ENCODE data around the gene UBN1.

The UBN1 gene

DNA sequence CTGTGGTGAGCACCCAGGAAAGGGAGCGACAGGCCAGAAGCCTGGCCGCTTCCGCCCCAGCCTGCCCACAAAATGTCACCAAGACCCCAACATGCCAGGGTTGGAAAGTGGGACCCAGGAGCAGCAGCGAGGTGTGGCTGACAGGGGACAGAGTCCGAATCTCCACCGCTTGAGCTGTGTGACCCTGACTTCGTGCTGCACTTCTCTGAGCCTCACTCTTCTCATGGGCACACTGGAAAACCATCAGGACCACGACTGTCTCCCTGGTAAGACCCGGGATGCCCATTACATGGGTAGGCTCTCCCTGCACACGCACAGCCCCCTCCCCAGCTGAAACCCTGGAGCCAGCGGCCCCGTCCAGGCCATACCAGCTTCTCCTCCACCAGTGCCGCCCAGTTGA is 54.8 kb downstream of the UBN1 start:
- FAIRE-seq, result no peak
- no peak for DNase-seq (ENCODE audit: low spot score)

DNA sequence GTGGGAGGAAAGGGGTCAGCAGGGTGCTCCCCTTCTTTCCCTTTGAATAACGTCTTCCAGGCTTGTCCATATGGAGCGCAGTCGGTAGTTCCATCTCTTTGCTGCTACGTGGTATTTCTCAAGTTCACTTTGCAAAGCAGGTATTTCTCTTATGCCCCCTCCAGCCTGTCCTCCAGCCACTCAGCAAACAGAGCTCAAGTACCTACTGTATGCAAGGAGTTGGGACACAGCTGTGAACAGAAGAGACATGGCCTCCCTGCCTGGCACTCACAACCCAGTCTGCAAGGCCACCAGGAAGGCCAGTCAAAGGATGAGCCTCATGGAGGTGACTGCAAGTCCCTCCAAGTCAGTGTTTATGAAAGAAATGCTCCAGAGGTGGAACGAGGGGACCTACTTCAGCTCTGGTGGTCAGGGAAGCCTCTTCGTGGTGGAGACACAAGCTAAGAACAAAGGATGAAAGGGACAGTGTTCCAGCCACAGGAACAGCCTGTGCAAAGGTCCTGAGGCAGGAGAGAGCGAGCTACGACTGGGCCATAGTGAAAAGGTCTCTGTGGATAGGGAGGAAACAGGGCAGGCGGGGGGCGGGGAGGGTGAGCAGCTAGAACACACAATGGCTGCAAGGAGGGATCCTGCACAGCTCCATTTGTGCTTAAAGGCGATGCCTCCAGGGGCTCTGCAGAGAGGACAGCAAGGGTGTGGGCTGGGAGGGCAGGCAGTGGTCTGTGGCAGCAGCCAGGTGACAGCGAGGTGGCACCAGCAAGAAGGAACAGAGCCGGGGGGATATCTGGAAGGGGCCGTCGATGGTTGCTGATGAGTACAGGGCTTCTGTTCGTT is 57.0 kb downstream of the UBN1 start:
- no peak for FAIRE-seq
- DNase-seq (ENCODE audit: low spot score), result no peak

- DNase-seq (ENCODE audit: low spot score) (no peak), FAIRE-seq (no peak)
These were observed 57.8 kb downstream of the UBN1 start for GRCh38 chr16:4904942-4905615.

DNA sequence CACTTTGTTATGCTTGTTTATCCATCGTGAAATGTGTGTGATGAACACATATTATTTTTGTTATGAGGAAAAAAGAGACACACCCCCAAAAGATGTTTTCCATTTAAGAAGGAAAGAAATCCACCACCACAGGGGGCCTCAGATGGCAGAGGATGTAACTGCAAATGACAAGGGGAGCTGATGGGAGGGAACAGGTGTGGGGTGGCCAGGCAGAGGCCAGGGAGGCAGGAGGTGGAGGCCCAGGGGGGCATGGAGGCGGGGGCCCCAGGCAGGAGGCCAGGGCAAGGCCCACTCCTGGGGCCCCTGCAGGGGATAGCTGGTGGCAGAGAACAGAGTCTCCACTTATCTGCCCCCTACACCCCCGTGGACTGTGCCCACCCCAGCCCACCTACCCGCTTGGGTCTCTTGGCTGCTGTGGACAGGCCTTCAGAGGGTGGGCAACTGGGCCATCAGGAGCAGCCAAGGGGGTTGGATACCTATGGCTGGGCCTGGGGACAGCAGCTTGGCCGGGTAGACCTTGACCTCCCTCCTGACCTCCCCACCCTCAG is 61.6 kb downstream of the UBN1 start:
- no peak for FAIRE-seq
- no peak for DNase-seq (ENCODE audit: low spot score)

DNA sequence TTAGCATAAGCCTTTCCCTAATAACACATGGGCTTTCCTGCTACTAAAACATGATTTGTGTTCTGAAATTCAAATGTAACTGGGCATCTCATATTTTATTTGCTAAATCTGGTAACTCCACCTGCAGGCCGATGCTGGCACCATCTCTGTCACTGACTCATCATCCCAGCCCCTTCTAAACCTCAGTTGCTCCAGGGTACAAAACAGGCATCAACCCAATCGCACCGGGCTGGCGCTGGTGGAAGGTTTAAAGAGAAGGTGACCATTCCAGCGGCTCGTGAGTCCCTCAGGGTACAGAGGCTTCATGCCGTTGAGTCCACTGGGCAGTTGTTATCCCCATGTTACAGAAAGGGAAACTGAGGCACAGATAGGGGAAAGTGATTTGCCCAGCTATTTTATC is 62.5 kb downstream of the UBN1 start:
- FAIRE-seq (no peak), DNase-seq (ENCODE audit: low spot score) (no peak)

DNA sequence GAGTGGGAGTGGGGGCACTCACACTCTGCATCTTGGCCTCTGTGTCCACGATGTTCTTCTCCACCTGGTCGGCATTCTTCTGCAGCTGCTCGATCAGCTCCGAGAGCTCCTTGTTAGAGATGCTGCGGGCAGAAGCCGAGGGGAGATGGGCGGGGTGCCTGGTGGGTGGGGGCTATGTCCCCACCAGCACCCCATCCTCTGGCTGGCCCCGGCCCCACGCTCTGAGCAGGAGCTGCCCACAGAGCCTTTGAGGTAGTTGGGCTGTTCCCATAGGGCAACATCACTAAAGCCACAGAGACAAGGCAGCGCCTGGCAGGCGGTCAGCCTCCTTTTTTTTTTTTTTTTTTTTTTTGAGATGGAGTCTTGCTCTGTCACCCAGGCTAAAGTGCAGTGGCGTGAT is 63.5 kb downstream of the UBN1 start:
- DNase-seq (ENCODE audit: low spot score), result no peak
- FAIRE-seq, result no peak

- DNase-seq (ENCODE audit: low spot score) (no peak), FAIRE-seq (no peak)
These were observed 64.7 kb downstream of the UBN1 start for GRCh38 chr16:4911970-4912386.

DNA sequence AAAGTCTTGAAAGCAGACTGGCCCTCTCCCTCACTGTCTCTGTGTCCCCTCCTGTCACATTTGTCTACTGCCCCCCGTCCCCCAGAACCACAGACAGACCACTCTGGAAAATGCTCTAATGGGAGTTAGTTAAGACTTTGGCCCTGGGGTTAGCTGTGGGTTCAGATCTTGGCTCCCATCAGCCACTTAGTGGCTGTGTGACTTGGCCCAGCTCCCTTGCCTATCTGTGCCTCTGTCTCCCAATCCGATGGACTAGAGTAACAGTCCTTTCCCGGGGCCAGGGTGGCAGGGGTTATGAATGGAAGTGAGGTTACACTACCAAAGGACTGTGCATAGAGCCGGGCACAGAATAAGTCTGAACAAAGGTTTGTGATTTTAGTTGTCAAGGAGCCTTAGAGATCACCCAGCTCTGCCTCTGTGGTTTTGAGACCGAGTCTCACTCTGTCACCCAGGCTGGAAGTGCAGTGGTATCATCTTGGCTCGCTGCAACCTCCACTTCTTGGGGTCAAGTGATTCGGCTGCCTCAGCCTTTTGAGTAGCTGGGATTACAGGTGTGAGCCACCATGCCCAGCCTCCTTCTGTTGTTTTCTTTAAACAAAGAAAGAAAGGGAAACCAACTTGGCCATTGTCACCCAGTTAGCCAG is 66.0 kb downstream of the UBN1 start:
- no peak for FAIRE-seq

GRCh38 chr16:4913774-4914525 is 66.7 kb downstream of the UBN1 start:
- FAIRE-seq (no peak), DNase-seq (ENCODE audit: low spot score) (no peak)

More for the DNA sequence above, 66.0 kb downstream of the UBN1 start:
- no peak for DNase-seq (ENCODE audit: low spot score)

DNA sequence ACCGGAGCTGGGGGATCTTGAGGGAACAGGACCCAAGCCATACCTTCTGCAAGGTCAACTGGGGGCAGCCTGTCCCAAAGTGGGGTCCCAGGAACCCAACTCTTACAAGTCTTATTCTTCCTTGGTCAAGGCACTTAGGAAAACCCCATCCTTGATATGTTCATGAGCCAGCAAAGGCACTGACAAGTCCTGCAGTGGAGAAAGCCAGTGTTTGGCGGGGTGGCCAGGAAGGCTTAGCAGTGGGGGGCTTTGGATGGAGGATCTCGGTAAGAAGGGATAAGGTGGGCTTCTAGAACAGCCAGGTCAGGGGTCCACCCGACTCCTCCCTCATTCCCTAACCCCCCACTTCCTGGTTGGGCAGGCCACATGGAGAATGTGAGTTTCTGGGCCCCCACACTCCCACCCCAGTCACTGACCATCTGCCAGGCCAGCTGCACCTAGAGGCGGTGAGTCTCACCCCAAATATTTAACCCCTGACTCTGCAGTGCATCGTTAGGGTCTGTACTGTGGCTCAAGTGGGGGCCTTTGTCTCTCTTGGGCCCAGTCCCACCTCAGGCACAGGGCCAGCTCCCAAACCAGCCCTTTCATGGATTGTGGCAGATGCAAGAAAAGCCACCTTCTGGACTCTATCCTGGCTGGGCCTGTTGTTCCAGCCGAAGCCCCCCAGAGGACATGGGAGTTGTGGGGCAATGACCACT is 67.4 kb downstream of the UBN1 start:
- DNase-seq (ENCODE audit: low spot score) (no peak), FAIRE-seq (no peak)

DNA sequence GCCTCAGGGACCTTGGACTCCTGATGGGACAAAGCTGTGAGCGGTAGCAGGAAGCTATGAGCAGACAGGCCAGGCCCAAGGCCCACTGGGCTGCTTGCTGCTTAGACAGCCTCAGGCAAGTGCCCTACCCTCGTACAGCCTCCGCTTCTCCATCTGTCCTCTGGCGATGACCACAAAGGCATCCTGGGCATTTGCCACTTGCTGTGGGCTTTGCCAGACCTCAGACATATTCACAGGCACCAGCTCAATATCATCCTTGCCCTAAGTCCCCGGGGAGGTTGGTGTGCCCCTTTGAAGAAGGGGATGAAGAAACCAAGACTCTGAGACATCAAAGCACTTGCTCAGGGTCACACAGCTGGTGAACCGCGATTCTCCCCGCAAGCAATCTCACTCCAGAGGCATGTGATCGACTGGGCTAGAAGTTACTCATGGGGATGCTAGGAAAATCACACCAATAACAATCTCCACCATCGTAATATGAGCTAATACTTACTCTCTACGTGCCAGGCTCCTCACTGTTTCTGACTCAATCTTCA is 68.0 kb downstream of the UBN1 start:
- DNase-seq (ENCODE audit: low spot score), result peak; percentile 45
- no peak for FAIRE-seq

GRCh38 chr16:4917117-4917516 is 69.8 kb downstream of the UBN1 start:
- FAIRE-seq (no peak), DNase-seq (ENCODE audit: low spot score) (no peak)

- FAIRE-seq (no peak), DNase-seq (ENCODE audit: low spot score) (no peak)
These were observed 71.5 kb downstream of the UBN1 start for GRCh38 chr16:4918781-4919251.

DNA sequence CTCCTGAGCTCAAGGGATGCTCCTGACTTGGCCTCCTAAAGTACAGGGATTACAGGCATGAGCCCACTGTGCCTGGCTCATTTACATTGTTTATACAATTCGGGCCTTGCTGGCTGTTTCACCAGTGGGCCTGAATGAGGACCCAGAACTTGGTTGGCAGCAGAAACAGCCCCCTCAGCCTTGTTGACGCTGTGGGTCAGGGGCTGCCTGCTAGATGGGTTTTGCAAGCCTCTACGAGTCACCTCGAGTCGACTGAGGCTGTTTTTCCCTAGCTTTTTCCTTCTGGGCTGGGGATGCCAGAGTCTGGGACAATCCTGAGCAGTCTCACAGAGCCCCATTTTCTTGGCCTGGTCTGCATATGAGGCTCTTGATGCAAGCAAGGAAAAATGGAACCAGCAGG is 73.5 kb downstream of the UBN1 start:
- DNase-seq (ENCODE audit: low spot score), result no peak
- no peak for FAIRE-seq

GRCh38 chr16:4922721-4923342 is 75.6 kb downstream of the UBN1 start:
- no peak for FAIRE-seq

DNA sequence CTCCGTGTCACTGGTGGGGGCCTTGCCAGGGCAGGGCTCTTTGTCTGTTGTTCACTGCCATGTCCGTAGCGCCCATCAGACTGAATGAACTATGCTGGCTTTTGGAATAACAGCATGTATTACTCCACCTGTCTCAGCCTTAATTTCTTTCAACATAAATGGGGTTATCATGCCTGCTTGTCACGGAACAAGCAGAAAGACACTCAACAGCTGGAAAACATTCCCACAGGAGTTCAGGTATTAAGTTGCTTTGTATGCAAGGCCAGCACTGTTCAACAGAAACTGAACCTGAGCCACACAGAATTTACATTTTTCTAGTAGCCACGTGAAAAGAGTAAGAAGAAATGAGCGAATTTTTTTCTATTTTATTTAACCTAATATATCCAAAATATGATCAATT is 76.6 kb downstream of the UBN1 start:
- no peak for FAIRE-seq
- DNase-seq (ENCODE audit: low spot score), result no peak

More at GRCh38 chr16:4922721-4923342, 75.6 kb downstream of the UBN1 start:
- no peak for DNase-seq (ENCODE audit: low spot score)

- DNase-seq (ENCODE audit: low spot score), result no peak
- FAIRE-seq, result no peak
These were observed 77.5 kb downstream of the UBN1 start for GRCh38 chr16:4924593-4925292.

- DNase-seq (ENCODE audit: low spot score), result no peak
- no peak for FAIRE-seq
These were observed 78.0 kb downstream of the UBN1 start for GRCh38 chr16:4925293-4925607.

DNA sequence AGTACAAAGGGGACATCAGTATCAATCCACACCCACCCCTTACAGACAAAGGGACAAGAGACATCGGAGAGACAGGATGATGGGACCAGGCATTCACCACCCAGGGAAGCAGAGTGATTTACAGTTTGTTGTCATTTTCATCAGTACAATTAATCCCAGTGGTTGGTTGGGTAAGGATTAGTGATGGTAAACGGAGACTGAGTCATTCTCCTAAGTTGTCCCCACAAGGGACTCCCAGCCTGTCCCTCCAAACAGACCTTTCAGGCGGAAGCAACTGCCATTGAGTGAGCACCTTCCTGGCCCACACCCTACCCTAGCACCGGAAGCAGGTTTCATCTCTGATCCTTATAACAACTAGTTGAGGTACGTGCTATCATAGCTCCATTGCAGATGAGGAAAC is 78.5 kb downstream of the UBN1 start:
- DNase-seq (ENCODE audit: low spot score), result no peak
- FAIRE-seq, result no peak
